ENCODE results near the gene PKNOX2. TPM values are rescaled to one million over a fixed set of nuclear protein-coding genes. Genes with fewer than 3 reads are reported as not detected.
A peak's percentile ranks its signal among the peaks of the same experiment; 100 is the strongest.

PKNOX2 gene
- total RNA-seq, 1 donor from 2014 or later: 39.9 TPM

- H3K4me1 Mint-ChIP-seq (ENCODE audit: low read depth): peaks cover 14% of the 10 kb centered on the region
- DNase-seq (ENCODE audit: low spot score, unreplicated experiment): no peak
- no peaks in the 10 kb centered on the region for H3K36me3 Mint-ChIP-seq (ENCODE audit: insufficient read depth)
These were observed 10.7 kb upstream of the PKNOX2 start for GRCh38 chr11:125153837-125154236.

GRCh38 chr11:125154378-125155099, 10.0 kb upstream of the PKNOX2 start:
- no peak overlapping the region for H3K4me3 Mint-ChIP-seq (ENCODE audit: low read depth)
- H3K4me1 Mint-ChIP-seq (ENCODE audit: low read depth): peaks cover 14% of the 10 kb centered on the region
- H3K27me3 Mint-ChIP-seq: peaks cover 7% of the 10 kb centered on the region
- H3K36me3 Mint-ChIP-seq (ENCODE audit: insufficient read depth): no peaks in the 10 kb centered on the region
- DNase-seq (ENCODE audit: low spot score, unreplicated experiment): no peak
- TF ChIP-seq, protein P1, sequence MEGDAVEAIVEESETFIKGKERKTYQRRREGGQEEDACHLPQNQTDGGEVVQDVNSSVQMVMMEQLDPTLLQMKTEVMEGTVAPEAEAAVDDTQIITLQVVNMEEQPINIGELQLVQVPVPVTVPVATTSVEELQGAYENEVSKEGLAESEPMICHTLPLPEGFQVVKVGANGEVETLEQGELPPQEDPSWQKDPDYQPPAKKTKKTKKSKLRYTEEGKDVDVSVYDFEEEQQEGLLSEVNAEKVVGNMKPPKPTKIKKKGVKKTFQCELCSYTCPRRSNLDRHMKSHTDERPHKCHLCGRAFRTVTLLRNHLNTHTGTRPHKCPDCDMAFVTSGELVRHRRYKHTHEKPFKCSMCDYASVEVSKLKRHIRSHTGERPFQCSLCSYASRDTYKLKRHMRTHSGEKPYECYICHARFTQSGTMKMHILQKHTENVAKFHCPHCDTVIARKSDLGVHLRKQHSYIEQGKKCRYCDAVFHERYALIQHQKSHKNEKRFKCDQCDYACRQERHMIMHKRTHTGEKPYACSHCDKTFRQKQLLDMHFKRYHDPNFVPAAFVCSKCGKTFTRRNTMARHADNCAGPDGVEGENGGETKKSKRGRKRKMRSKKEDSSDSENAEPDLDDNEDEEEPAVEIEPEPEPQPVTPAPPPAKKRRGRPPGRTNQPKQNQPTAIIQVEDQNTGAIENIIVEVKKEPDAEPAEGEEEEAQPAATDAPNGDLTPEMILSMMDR (IDR thresholded peaks at IDR 0.05; ENCODE audit: unreplicated experiment): no peak
- H3K9me3 Mint-ChIP-seq (ENCODE audit: low read depth): no peaks in the 10 kb centered on the region
- H3K27ac Mint-ChIP-seq: no peak overlapping the region

More at GRCh38 chr11:125153837-125154236, 10.7 kb upstream of the PKNOX2 start:
- no peak overlapping the region for H3K27ac Mint-ChIP-seq
- H3K27me3 Mint-ChIP-seq: peaks cover 7% of the 10 kb centered on the region
- TF ChIP-seq, protein P1 (IDR thresholded peaks at IDR 0.05; ENCODE audit: unreplicated experiment): no peak
- no peaks in the 10 kb centered on the region for H3K9me3 Mint-ChIP-seq (ENCODE audit: low read depth)
- no peak overlapping the region for H3K4me3 Mint-ChIP-seq (ENCODE audit: low read depth)

DNA sequence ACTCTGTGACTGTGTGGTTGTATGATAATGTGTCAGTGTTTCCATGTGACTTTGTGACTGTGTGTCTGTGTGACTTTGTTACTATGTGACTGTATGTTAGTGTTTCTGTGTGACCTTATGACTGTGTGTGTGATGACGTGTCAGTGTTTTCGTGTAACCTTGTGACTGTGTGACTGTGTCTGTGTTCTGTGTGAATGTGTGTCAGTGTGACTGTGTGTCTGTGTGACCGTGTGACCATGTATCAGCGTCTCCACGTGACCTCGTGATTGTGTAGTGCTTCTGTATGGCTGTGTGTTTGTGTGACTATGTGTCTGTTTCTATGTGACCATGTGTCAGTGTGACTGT, 9.5 kb upstream of the PKNOX2 start:
- Mint-ChIP-seq H3K36me3 (ENCODE audit: insufficient read depth) (no peaks in the 10 kb centered on the region), H3K4me1 (ENCODE audit: low read depth) (peaks cover 14% of the 10 kb centered on the region), H3K27ac (no peak overlapping the region), H3K4me3 (ENCODE audit: low read depth) (no peak overlapping the region), H3K9me3 (ENCODE audit: low read depth) (no peaks in the 10 kb centered on the region), H3K27me3 (peaks cover 7% of the 10 kb centered on the region)
- no peak for DNase-seq (ENCODE audit: low spot score, unreplicated experiment)
- TF ChIP-seq, protein P1 (IDR thresholded peaks at IDR 0.05; ENCODE audit: unreplicated experiment): no peak

GRCh38 chr11:125155767-125156166, 8.8 kb upstream of the PKNOX2 start:
- no peak for DNase-seq (ENCODE audit: low spot score, unreplicated experiment)
- H3K27ac Mint-ChIP-seq: peak overlapping the region; percentile 4
- no peak overlapping the region for H3K4me3 Mint-ChIP-seq (ENCODE audit: low read depth)
- TF ChIP-seq, protein P1 (IDR thresholded peaks at IDR 0.05; ENCODE audit: unreplicated experiment): no peak
- peaks cover 14% of the 10 kb centered on the region for H3K4me1 Mint-ChIP-seq (ENCODE audit: low read depth)
- H3K27me3 Mint-ChIP-seq: peaks cover 7% of the 10 kb centered on the region
- H3K36me3 Mint-ChIP-seq (ENCODE audit: insufficient read depth): no peaks in the 10 kb centered on the region
- H3K9me3 Mint-ChIP-seq (ENCODE audit: low read depth): no peaks in the 10 kb centered on the region

DNA sequence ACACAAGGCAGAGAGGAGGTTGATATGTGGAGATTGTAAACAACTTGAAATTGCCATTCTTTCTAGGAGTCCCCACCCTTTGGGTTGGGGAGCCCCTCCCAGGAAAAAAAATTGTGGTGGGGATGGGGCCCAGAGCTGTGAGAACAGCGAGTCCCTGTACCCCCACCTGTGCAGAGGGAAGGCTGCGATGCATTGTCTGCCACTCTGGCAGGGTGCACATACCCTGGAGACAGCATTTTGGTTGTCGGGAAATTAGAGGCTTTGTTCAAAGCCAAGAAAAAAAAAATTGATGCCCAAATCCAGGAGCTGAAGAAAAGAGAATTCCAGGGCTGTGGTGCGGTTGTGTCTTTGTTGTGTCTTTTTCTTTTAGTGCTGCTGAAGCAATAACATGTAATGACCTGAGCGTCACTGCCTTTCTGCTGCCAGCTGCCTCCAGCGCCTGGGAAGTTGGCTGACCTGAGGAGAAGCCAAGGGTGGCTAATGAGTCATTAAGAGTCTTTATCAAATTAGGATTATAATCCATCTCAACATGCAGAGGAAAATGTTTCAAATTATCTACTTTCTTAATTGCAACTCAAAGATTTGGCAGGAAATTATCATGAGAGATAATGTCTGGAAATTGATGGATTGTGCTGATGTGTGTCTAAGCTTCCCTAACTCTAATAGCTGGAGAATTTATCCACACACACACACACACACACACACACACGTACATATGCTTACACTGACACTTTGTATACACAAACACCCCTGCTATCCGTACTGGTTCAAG, 8.0 kb upstream of the PKNOX2 start:
- TF ChIP-seq, protein P1 (IDR thresholded peaks at IDR 0.05; ENCODE audit: unreplicated experiment): no peak
- peaks cover 14% of the 10 kb centered on the region for H3K4me1 Mint-ChIP-seq (ENCODE audit: low read depth)
- no peaks in the 10 kb centered on the region for H3K36me3 Mint-ChIP-seq (ENCODE audit: insufficient read depth)
- no peak for DNase-seq (ENCODE audit: low spot score, unreplicated experiment)
- no peak overlapping the region for H3K4me3 Mint-ChIP-seq (ENCODE audit: low read depth)
- H3K9me3 Mint-ChIP-seq (ENCODE audit: low read depth): no peaks in the 10 kb centered on the region
- H3K27me3 Mint-ChIP-seq: peaks cover 7% of the 10 kb centered on the region
- H3K27ac Mint-ChIP-seq: peak overlapping the region; percentile 47

Data from progenitor cell of endocrine pancreas (in vitro differentiated cells).